ENCODE data around the gene RGS7. TPM values are rescaled to one million over a fixed set of nuclear protein-coding genes. Genes with fewer than 3 reads are reported as not detected.
"Not testable (repeated sequence)": the region's sequence is repeated elsewhere in the genome, so short reads cannot be mapped to it uniquely, and the experiment has no call there.

RGS7 gene
- total RNA-seq, 1 donor = 0.36 TPM

DNA sequence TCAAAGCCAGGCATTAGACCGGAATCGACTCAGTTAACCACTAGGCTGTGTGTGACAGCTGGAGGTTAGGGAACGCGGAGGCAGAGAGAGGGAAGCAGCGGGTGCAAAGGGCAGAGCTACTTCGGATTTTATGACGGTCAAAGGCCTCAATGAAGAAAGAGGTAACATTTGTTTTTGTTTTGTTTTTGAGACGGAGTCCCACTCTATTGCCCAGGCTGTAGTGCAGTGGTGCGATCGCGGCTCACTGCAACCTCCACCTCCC, 468.3 kb downstream of the RGS7 start:
- TF ChIP-seq, protein P1, sequence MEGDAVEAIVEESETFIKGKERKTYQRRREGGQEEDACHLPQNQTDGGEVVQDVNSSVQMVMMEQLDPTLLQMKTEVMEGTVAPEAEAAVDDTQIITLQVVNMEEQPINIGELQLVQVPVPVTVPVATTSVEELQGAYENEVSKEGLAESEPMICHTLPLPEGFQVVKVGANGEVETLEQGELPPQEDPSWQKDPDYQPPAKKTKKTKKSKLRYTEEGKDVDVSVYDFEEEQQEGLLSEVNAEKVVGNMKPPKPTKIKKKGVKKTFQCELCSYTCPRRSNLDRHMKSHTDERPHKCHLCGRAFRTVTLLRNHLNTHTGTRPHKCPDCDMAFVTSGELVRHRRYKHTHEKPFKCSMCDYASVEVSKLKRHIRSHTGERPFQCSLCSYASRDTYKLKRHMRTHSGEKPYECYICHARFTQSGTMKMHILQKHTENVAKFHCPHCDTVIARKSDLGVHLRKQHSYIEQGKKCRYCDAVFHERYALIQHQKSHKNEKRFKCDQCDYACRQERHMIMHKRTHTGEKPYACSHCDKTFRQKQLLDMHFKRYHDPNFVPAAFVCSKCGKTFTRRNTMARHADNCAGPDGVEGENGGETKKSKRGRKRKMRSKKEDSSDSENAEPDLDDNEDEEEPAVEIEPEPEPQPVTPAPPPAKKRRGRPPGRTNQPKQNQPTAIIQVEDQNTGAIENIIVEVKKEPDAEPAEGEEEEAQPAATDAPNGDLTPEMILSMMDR (IDR thresholded peaks at IDR 0.05; ENCODE audit: extremely low read depth, low read depth, low read length) = no peak

DNA sequence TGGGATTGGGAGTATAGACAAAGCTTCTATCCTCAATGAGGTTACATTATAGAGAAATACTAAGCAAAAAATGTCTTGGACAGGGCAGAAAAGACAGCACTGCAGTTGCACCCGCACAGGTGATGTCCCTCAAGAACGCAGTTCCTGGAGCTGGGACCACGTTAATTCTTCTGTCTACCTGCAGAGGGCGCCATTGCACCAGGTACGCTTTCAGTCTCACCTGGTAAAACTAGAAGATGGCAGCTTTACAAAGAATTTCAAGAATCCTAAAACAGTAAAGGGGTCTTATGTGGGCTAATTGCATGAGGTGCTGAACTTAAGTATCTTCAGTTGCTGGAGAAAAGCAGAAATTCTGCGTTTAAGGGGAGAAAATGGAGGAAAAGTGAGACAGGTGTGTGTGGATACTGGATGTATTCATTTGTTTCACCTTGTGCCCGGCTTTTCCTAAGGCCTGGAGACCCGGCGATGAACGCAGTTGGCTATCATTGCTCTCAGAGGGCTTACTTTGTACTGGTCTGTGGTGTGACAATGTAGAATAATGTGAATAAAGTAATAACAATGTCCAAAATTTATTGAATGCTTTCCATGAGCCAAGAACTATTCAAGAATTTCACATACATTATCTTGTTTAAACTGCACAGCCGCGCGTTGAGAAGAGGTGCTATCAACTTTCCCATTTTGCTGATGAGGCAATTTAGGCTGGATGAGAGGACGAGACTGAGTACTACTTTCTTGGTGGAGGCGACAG, 468.8 kb downstream of the RGS7 start:
- Histone ChIP-seq H4K20me1 (ENCODE audit: insufficient read depth, low read length) (no peaks in the 10 kb centered on the region), H3K4me2 (ENCODE audit: insufficient read depth, low read length) (no peak overlapping the region), H3K4me1 (ENCODE audit: insufficient read depth, low read length) (no peaks in the 10 kb centered on the region), H3K27ac (ENCODE audit: low read depth, low read length) (no peak overlapping the region), H3K4me3 (ENCODE audit: insufficient read depth, low read length) (no peak overlapping the region), H2AFZ (ENCODE audit: low read length) (no peak overlapping the region), H3K9me3 (ENCODE audit: low read depth, low read length) (no peaks in the 10 kb centered on the region), H3K27me3 (ENCODE audit: insufficient read depth, low read length) (no peaks in the 10 kb centered on the region), H3K36me3 (ENCODE audit: insufficient read depth, low read length) (no peaks in the 10 kb centered on the region), H3K79me2 (ENCODE audit: insufficient read depth, low read length) (no peaks in the 10 kb centered on the region)
- TF ChIP-seq, protein P1 (IDR thresholded peaks at IDR 0.05; ENCODE audit: extremely low read depth, low read depth, low read length) = peak; percentile 60
- DNase-seq (ENCODE audit: insufficient read length, low spot score, missing footprints) = no peak

More for the DNA sequence above, 468.3 kb downstream of the RGS7 start:
- Histone ChIP-seq H3K79me2 (ENCODE audit: insufficient read depth, low read length) (no peaks in the 10 kb centered on the region), H4K20me1 (ENCODE audit: insufficient read depth, low read length) (no peaks in the 10 kb centered on the region), H3K27ac (ENCODE audit: low read depth, low read length) (no peak overlapping the region), H3K36me3 (ENCODE audit: insufficient read depth, low read length) (no peaks in the 10 kb centered on the region), H3K9me3 (ENCODE audit: low read depth, low read length) (no peaks in the 10 kb centered on the region), H3K4me2 (ENCODE audit: insufficient read depth, low read length) (no peak overlapping the region), H3K27me3 (ENCODE audit: insufficient read depth, low read length) (no peaks in the 10 kb centered on the region), H3K4me1 (ENCODE audit: insufficient read depth, low read length) (no peaks in the 10 kb centered on the region), H2AFZ (ENCODE audit: low read length) (no peak overlapping the region), H3K4me3 (ENCODE audit: insufficient read depth, low read length) (no peak overlapping the region)
- no peak for DNase-seq (ENCODE audit: insufficient read length, low spot score, missing footprints)

DNA sequence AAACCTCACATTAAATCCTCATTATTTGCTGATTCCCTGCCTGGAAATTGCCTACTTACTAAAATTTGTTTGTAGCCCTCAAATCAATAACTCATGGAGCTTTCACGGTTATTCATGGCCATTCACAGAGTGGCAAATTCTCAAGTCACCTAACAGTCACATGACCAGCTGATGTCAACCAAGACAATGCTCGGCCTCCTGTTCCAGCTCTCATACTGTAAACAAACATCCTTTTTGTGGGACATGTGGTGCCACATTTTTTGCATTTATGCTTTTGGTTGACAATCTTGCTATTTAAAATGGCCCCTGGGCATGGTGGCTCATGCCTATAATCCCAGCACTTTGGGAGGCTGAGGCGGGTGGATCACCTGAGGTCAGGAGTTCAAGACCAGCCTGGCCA, 473.5 kb downstream of the RGS7 start:
- DNase-seq (ENCODE audit: insufficient read length, low spot score, missing footprints) = no peak
- H3K4me1 ChIP-seq (ENCODE audit: insufficient read depth, low read length) = no peaks in the 10 kb centered on the region
- H3K4me3 ChIP-seq (ENCODE audit: insufficient read depth, low read length) = no peak overlapping the region

DNA sequence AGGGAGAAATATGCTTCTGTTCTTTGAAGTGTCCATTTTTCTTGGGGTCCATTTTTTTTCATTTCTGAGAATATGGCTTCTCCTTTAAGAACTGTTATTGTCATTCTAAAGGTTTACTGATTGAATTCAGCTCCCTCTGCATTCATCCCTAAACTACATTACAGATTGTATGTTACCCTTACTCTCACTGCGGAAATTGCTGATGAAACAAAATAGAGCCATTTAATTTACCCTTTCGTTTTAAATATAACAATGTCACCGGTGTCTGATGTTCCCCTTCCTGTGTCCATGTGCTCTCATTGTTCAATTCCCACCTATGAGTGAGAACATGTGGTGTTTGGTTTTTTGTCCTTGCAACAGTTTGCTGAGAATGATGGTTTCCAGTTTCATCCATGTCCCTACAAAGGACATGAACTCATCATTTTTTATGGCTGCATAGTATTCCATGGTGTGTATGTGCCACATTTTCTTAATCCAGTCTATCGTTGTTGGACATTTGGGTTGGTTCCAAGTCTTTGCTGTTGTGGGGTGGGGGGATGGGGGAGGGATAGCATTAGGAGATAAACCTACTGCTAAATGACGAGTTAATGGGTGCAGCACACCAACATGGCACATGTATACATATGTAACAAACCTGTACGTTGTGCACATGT, 474.2 kb downstream of the RGS7 start:
- not testable (repeated sequence) for H3K4me2 ChIP-seq (ENCODE audit: insufficient read depth, low read length); H3K4me3 ChIP-seq (ENCODE audit: insufficient read depth, low read length); H3K4me1 ChIP-seq (ENCODE audit: insufficient read depth, low read length); H3K27me3 ChIP-seq (ENCODE audit: insufficient read depth, low read length); H2AFZ ChIP-seq (ENCODE audit: low read length); H3K9me3 ChIP-seq (ENCODE audit: low read depth, low read length); H3K36me3 ChIP-seq (ENCODE audit: insufficient read depth, low read length); H3K27ac ChIP-seq (ENCODE audit: low read depth, low read length); H4K20me1 ChIP-seq (ENCODE audit: insufficient read depth, low read length); H3K79me2 ChIP-seq (ENCODE audit: insufficient read depth, low read length); DNase-seq (ENCODE audit: insufficient read length, low spot score, missing footprints)

More for the DNA sequence above, 473.5 kb downstream of the RGS7 start:
- H3K36me3 ChIP-seq (ENCODE audit: insufficient read depth, low read length) = no peaks in the 10 kb centered on the region
- no peak overlapping the region for H2AFZ ChIP-seq (ENCODE audit: low read length)
- H3K27ac ChIP-seq (ENCODE audit: low read depth, low read length) = no peak overlapping the region
- TF ChIP-seq, protein P1 (IDR thresholded peaks at IDR 0.05; ENCODE audit: extremely low read depth, low read depth, low read length) = no peak
- H3K4me2 ChIP-seq (ENCODE audit: insufficient read depth, low read length) = no peak overlapping the region
- no peaks in the 10 kb centered on the region for H3K79me2 ChIP-seq (ENCODE audit: insufficient read depth, low read length)
- H3K9me3 ChIP-seq (ENCODE audit: low read depth, low read length) = no peaks in the 10 kb centered on the region
- H3K27me3 ChIP-seq (ENCODE audit: insufficient read depth, low read length) = no peaks in the 10 kb centered on the region
- H4K20me1 ChIP-seq (ENCODE audit: insufficient read depth, low read length) = no peaks in the 10 kb centered on the region

All from osteoblast (primary cell).